RWPE1 (cell line): Measurements from ENCODE around the gene SNAPC1.

Experiments
- CTCF ChIA-PET: fragments of 350-600 bp; sonication (Branson Sonifier 250); formaldehyde crosslinking; extraction: SDS; loops from one replicate; lab custom pipeline; 2021; lab: Yijun Ruan, JAX
- POLR2A ChIA-PET: fragments of 400-600 bp; formaldehyde crosslinking; extraction: SDS; loops from one replicate; lab custom pipeline; 2020; ENCODE audit warnings: antibody characterized with exemption; ENCODE audit not compliant: low non-redundant PET; lab: Yijun Ruan, JAX
- DNase-seq: peaks from one replicate; pipeline ENCODE4 v3.0.0; 2012; ENCODE audit warnings: low spot score
- H3K27ac ChIP-seq: fragments of 450-650 bp; 2 replicates; pipeline ENCODE4 v1.5.1; 2017
- TF ChIP-seq, protein P1 (sequence below): fragments of 450-650 bp; conservative IDR thresholded peaks from 2 replicates; pipeline ENCODE4 v1.5.1; 2017; ENCODE audit warnings: low read depth, mild to moderate bottlenecking

Gene SNAPC1

GRCh38 chr14:61780125-61780524 is 17.9 kb downstream of the SNAPC1 start:
- H3K27ac ChIP-seq: no peak overlapping the region
- ChIA-PET CTCF (no interaction called here), POLR2A (no interaction called here)
- DNase-seq: no peak
- TF ChIP-seq, protein P1, sequence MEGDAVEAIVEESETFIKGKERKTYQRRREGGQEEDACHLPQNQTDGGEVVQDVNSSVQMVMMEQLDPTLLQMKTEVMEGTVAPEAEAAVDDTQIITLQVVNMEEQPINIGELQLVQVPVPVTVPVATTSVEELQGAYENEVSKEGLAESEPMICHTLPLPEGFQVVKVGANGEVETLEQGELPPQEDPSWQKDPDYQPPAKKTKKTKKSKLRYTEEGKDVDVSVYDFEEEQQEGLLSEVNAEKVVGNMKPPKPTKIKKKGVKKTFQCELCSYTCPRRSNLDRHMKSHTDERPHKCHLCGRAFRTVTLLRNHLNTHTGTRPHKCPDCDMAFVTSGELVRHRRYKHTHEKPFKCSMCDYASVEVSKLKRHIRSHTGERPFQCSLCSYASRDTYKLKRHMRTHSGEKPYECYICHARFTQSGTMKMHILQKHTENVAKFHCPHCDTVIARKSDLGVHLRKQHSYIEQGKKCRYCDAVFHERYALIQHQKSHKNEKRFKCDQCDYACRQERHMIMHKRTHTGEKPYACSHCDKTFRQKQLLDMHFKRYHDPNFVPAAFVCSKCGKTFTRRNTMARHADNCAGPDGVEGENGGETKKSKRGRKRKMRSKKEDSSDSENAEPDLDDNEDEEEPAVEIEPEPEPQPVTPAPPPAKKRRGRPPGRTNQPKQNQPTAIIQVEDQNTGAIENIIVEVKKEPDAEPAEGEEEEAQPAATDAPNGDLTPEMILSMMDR: no peak

- TF ChIP-seq, protein P1: no peak
- DNase-seq: no peak
- H3K27ac ChIP-seq: no peak overlapping the region
- ChIA-PET POLR2A (no interaction called here), CTCF (interaction anchor here (0.5 to 1.3 kb wide), 3 partner anchors 21 to 163 kb away, joined by 3 to 4 read pairs (median 3); no protein-coding TSS in a partner anchor)
Observed at GRCh38 chr14:61797309-61797708, 35.1 kb downstream of the SNAPC1 start.

- ChIA-PET CTCF (no interaction called here), POLR2A (no interaction called here)
Observed at GRCh38 chr14:61802010-61802568, 39.9 kb downstream of the SNAPC1 start.

GRCh38 chr14:61803755-61804154 is 41.5 kb downstream of the SNAPC1 start:
- no peak for DNase-seq
- H3K27ac ChIP-seq: no peak overlapping the region
- ChIA-PET CTCF (no interaction called here), POLR2A (no interaction called here)
- TF ChIP-seq, protein P1: no peak

More at GRCh38 chr14:61802010-61802568, 39.9 kb downstream of the SNAPC1 start:
- DNase-seq: no peak
- TF ChIP-seq, protein P1: no peak
- no peak overlapping the region for H3K27ac ChIP-seq

- TF ChIP-seq, protein P1: no peak
- DNase-seq: no peak
- ChIA-PET POLR2A (no interaction called here), CTCF (no interaction called here)
- no peak overlapping the region for H3K27ac ChIP-seq
Observed at GRCh38 chr14:61805451-61805850, 43.2 kb downstream of the SNAPC1 start.

- POLR2A ChIA-PET: no interaction called here
- DNase-seq: no peak
- CTCF ChIA-PET: interaction anchor here (0.7 kb wide), 1 partner anchor 700 kb away, joined by 3 read pairs; no protein-coding TSS in a partner anchor
- no peak overlapping the region for H3K27ac ChIP-seq
- TF ChIP-seq, protein P1: no peak
Observed at GRCh38 chr14:61811882-61812346, 49.7 kb downstream of the SNAPC1 start.
